Caco-2 (cell line): ENCODE data around the gene CLIP1. TPM values are rescaled to one million over a fixed set of nuclear protein-coding genes. Genes with fewer than 3 reads are reported as not detected.

Experiments
- BruUV-seq: library from RNA; stranded (reverse); fragments of 400-500 nt; replicated peaks from 2 replicates; lab custom pipeline; 2021; lab: Mats Ljungman, UMichigan
- CTCF ChIA-PET: fragments of 300-600 bp; sonication (Branson Sonifier 250); formaldehyde crosslinking; loops from one replicate; lab custom pipeline; 2022; ENCODE audit warnings: antibody characterized with exemption; lab: Charles Lee
- POLR2A ChIA-PET: fragments of 300-600 bp; sonication (Branson Sonifier 250); formaldehyde crosslinking; loops from one replicate; lab custom pipeline; 2022; ENCODE audit warnings: antibody characterized with exemption; lab: Charles Lee
- DNase-seq, 2 experiments: peaks; one replicate each; pipeline versions ENCODE4 v3.0.0 to v3.0.0-alpha.2; 2020 to 2022
- H3K27me3 ChIP-seq: replicated peaks from 2 replicates; pipeline ENCODE4 v1.6.0; 2011; ENCODE audit warnings: low read length; ENCODE audit not compliant: control insufficient read depth, insufficient read depth
- H3K36me3 ChIP-seq: 2 replicates; pipeline ENCODE4 v1.5.1; 2011; ENCODE audit warnings: low read length; ENCODE audit not compliant: control insufficient read depth, insufficient read depth
- H3K4me1 ChIP-seq: fragments of 250-450 bp; sonication (Bioruptor Pico); 2 replicates; pipeline ENCODE4 v1.5.1; 2020; ENCODE audit warnings: mild to moderate bottlenecking
- H3K4me3 ChIP-seq: 2 replicates; pipeline ENCODE4 v1.5.1; 2011; ENCODE audit warnings: low read depth, mild to moderate bottlenecking, control low read depth, low read length
- H3K9me3 ChIP-seq: fragments of 250-450 bp; sonication (Bioruptor Pico); 2 replicates; pipeline ENCODE4 v1.5.1; 2020; ENCODE audit warnings: mild to moderate bottlenecking, moderate library complexity
- H3K27ac Mint-ChIP-seq: one replicate; pipeline ENCODE4 v1.8.0; 2022; ENCODE audit warnings: mixed read lengths; ENCODE audit not compliant: unreplicated experiment
- H3K27me3 Mint-ChIP-seq: one replicate; pipeline ENCODE4 v1.8.0; 2022; ENCODE audit warnings: mixed read lengths; ENCODE audit not compliant: insufficient read depth, unreplicated experiment
- H3K36me3 Mint-ChIP-seq: one replicate; pipeline ENCODE4 v1.8.0; 2022; ENCODE audit warnings: mild to moderate bottlenecking, mixed read lengths; ENCODE audit not compliant: insufficient read depth, unreplicated experiment
- H3K4me1 Mint-ChIP-seq: one replicate; pipeline ENCODE4 v1.8.0; 2022; ENCODE audit warnings: low read depth, mixed read lengths; ENCODE audit not compliant: unreplicated experiment
- H3K4me3 Mint-ChIP-seq: one replicate; pipeline ENCODE4 v1.8.0; 2022; ENCODE audit warnings: mild to moderate bottlenecking, moderate library complexity, mixed read lengths; ENCODE audit not compliant: unreplicated experiment
- H3K9me3 Mint-ChIP-seq: one replicate; pipeline ENCODE4 v1.8.0; 2022; ENCODE audit warnings: mixed read lengths; ENCODE audit not compliant: unreplicated experiment
- CTCF ChIP-seq, 2 experiments: fragments of 200-600 bp in 1 of 2; IDR thresholded peaks; 1 replicate in 1 of 2; 2 replicates in 1 of 2; pipeline versions ENCODE4 v1.5.1 to v1.8.0; 2011 to 2022; ENCODE audit warnings: antibody characterized with exemption in 1 of 2, control low read depth in 1 of 2, inconsistent platforms in 1 of 2, low read depth in 1 of 2, low read length in 1 of 2, mild to moderate bottlenecking in 1 of 2, moderate library complexity in 1 of 2; ENCODE audit not compliant: insufficient read depth in 1 of 2, severe bottlenecking in 1 of 2, unreplicated experiment in 1 of 2
- intact Hi-C: fragments of 100-400 bp; cut with micrococcal nuclease; formaldehyde crosslinking; loops from one replicate; pipeline ENCODE4 v1.10.0; 2022; ENCODE audit not compliant: unreplicated experiment
- total RNA-seq: library from RNA; stranded (reverse); gene quantifications from 2 replicates; pipeline ENCODE4 v1.2.3, GENCODE V29; 2022

CLIP1 gene
- total RNA-seq, 1 experiment from 2014 or later, result 85.0 TPM

DNA sequence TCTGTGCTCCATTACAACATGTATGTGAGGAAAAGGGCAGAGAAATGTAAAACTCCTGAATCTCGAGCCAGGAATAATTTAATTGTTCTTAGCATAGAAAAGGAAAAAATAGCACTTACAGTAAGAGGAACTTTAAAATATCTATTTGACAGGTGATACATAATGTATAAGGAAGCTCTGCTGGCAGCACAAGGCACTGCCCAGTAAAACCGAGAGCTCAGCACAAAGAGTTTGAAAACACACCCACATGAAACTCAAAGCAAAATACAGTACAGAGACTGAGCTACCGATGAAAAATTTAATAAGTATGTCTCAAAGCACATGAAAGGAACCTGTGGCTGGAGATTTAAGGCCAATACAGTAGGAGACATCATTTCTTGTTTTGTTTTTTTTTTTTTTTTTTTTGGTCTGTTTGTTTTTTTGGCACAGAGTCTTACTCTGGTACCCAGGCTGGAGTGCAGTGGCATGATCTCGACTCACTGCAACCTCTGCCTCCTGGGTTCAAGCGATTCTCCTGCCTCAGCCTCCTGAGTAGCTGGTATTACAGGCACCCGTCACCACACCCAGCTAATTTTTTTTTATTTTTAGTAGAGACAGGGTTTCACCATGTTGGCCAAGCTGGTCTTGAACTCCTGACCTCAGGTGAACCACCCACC, 19.2 kb downstream of the CLIP1 start:
- intact Hi-C loops, result loop anchor here (5.0 kb wide), 1 partner anchor 84 kb away; no protein-coding TSS in a partner anchor

GRCh38 chr12:122402264-122402663, 20.2 kb downstream of the CLIP1 start:
- no peak overlapping the region for H3K27ac Mint-ChIP-seq
- ChIA-PET POLR2A (no interaction called here), CTCF (interaction anchor here (0.5 kb wide), 1 partner anchor 1184 kb away, joined by 3 read pairs; no protein-coding TSS in a partner anchor)
- H3K4me3 ChIP-seq, result no peak overlapping the region
- BruUV-seq, result no TSS peak
- intact Hi-C loops, result loop anchor here (5.0 kb wide), 1 partner anchor 85 kb away; no protein-coding TSS in a partner anchor
- no peak for TF ChIP-seq CTCF (IDR thresholded peaks at IDR 0.05; ENCODE audit: insufficient read depth in 1 of 2, low read depth in 1 of 2, low read length in 1 of 2, severe bottlenecking in 1 of 2, unreplicated experiment in 1 of 2)
- peaks cover 60% of the 10 kb centered on the region for H3K36me3 Mint-ChIP-seq
- no peaks in the 10 kb centered on the region for H3K36me3 ChIP-seq
- no peak overlapping the region for H3K4me3 Mint-ChIP-seq
- H3K4me1 ChIP-seq, result peaks cover 51% of the 10 kb centered on the region
- DNase-seq, result no peak
- no peaks in the 10 kb centered on the region for H3K9me3 Mint-ChIP-seq
- H3K27me3 ChIP-seq, result no peaks in the 10 kb centered on the region
- peaks cover 26% of the 10 kb centered on the region for H3K4me1 Mint-ChIP-seq
- H3K27me3 Mint-ChIP-seq, result no peaks in the 10 kb centered on the region
- H3K9me3 ChIP-seq, result no peaks in the 10 kb centered on the region

More for the DNA sequence above, 19.2 kb downstream of the CLIP1 start:
- Mint-ChIP-seq H3K27me3 (no peaks in the 10 kb centered on the region), H3K27ac (no peak overlapping the region), H3K4me3 (no peak overlapping the region), H3K4me1 (peaks cover 26% of the 10 kb centered on the region), H3K36me3 (peaks cover 58% of the 10 kb centered on the region), H3K9me3 (no peaks in the 10 kb centered on the region)
- Histone ChIP-seq H3K4me1 (peaks cover 52% of the 10 kb centered on the region), H3K36me3 (no peaks in the 10 kb centered on the region), H3K9me3 (no peaks in the 10 kb centered on the region), H3K4me3 (no peak overlapping the region), H3K27me3 (no peaks in the 10 kb centered on the region)
- no peak for DNase-seq
- BruUV-seq, result no TSS peak
- no peak for TF ChIP-seq CTCF (IDR thresholded peaks at IDR 0.05; ENCODE audit: insufficient read depth in 1 of 2, low read depth in 1 of 2, low read length in 1 of 2, severe bottlenecking in 1 of 2, unreplicated experiment in 1 of 2)
- ChIA-PET CTCF (no interaction called here), POLR2A (no interaction called here)

DNA sequence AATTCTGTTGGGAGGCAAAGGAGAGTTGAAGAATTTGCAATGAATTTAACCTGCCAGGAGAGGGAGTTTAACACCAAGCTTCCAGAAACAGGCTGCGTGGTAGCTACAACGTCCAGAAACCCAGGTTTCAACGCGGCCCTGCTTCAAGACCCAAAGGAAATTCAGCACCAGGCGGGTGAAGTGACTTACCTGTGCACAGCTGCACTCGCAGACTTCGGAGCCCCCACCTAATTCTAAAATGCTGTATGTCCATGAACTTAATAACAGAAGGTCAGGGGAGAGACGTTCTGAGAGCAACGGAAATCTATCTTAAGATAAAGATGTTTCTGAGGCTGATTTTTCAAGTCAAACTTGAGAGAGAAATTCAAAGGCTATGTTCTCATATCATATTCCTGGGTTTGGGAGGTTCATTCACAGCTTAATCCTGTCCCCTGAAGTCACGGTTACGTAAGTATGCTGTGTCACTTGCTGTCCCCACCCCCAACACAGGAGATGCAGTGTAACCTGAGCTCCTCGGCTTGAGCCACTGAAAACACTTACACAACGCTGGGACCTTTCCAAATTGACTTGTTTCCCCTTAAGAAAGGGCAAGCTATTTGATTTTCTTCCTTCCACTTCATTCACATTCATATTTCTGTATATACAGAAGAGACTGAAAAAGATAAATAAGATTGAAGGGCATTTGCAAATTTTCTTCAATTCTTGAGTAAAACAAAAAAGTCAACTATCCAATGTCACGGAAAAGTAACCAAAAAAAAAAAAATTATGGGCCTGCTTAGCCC, 22.7 kb downstream of the CLIP1 start:
- H3K9me3 ChIP-seq, result no peaks in the 10 kb centered on the region
- peak; percentile 81 to 89 for DNase-seq
- peak; percentile 62 to 77 for TF ChIP-seq CTCF (IDR thresholded peaks at IDR 0.05; ENCODE audit: insufficient read depth in 1 of 2, low read depth in 1 of 2, low read length in 1 of 2, severe bottlenecking in 1 of 2, unreplicated experiment in 1 of 2)
- CTCF ChIA-PET, result interaction anchor here (0.6 to 3.2 kb wide), 16 partner anchors 14 to 619 kb away, joined by 3 to 71 read pairs (median 4); partner anchors contain the start of genes CLIP1 and ZCCHC8
- H3K36me3 ChIP-seq, result no peaks in the 10 kb centered on the region
- peak overlapping the region; percentile 99 for H3K27ac Mint-ChIP-seq
- H3K4me1 ChIP-seq, result peaks cover 35% of the 10 kb centered on the region
- no peaks in the 10 kb centered on the region for H3K27me3 Mint-ChIP-seq
- H3K27me3 ChIP-seq, result no peaks in the 10 kb centered on the region
- BruUV-seq, result TSS peak; percentile 98
- no peaks in the 10 kb centered on the region for H3K9me3 Mint-ChIP-seq
- peak overlapping the region; percentile 75 for H3K4me3 Mint-ChIP-seq
- H3K36me3 Mint-ChIP-seq, result peaks cover 63% of the 10 kb centered on the region
- POLR2A ChIA-PET, result interaction anchor here (0.6 to 3.2 kb wide), 19 partner anchors 21 to 1963 kb away, joined by 3 to 52 read pairs (median 4); partner anchors contain the start of genes CLIP1, KNTC1, RSRC2 and VPS33A
- peaks cover 26% of the 10 kb centered on the region for H3K4me1 Mint-ChIP-seq
- H3K4me3 ChIP-seq, result 0 out of 2 replicates have a peak overlapping the region, but pooled peaks have one; percentile 12
- intact Hi-C loops, result loop anchor here (1.0 to 5.0 kb wide), 4 partner anchors 24 to 88 kb away; no protein-coding TSS in a partner anchor
